ENCODE data around the gene BBS9. TPM values are rescaled to one million over a fixed set of nuclear protein-coding genes. Genes with fewer than 3 reads are reported as not detected.

The BBS9 gene
- total and polyA plus RNA-seq, 12 donors, result 4.1 to 44.0 (median 10.0) TPM

GRCh38 chr7:33486633-33487032, 357.3 kb downstream of the BBS9 start:
- TF ChIP-seq CTCF (IDR thresholded peaks at IDR 0.05), result no peak
- no peak for DNase-seq
- intact Hi-C loops (cut with DNase I), result no loop called here
- Histone ChIP-seq H3K36me3 (no peaks in the 10 kb centered on the region), H3K27me3 (no peaks in the 10 kb centered on the region), H3K4me3 (no peak overlapping the region), H3K9me3 (no peaks in the 10 kb centered on the region), H3K27ac (no peak overlapping the region), H3K4me1 (no peaks in the 10 kb centered on the region)
- ATAC-seq, result no peak
- WGBS, 2 donors, result 92 to 95% methylated on average over 1 of the region's 1 CpG

- no peaks in the 10 kb centered on the region for H3K9me3 ChIP-seq
- no peak for TF ChIP-seq CTCF (IDR thresholded peaks at IDR 0.05)
- no peak overlapping the region for H3K27ac ChIP-seq
- intact Hi-C loops (cut with DNase I), result no loop called here
- H3K4me1 ChIP-seq, result no peaks in the 10 kb centered on the region
- ATAC-seq (no peak), DNase-seq (no peak)
- no peaks in the 10 kb centered on the region for H3K27me3 ChIP-seq
- H3K36me3 ChIP-seq, result no peaks in the 10 kb centered on the region
- H3K4me3 ChIP-seq, result no peak overlapping the region
Observed at GRCh38 chr7:33487998-33488682, 358.8 kb downstream of the BBS9 start.

- ATAC-seq (no peak), DNase-seq (no peak)
- Histone ChIP-seq H3K4me3 (no peak overlapping the region), H3K36me3 (no peaks in the 10 kb centered on the region), H3K9me3 (peaks cover 0 to 6% (median 0%) of the 10 kb centered on the region in 11 donors), H3K27ac (no peak overlapping the region), H3K27me3 (no peaks in the 10 kb centered on the region), H3K4me1 (peaks cover 0 to 10% (median 0%) of the 10 kb centered on the region in 9 donors)
- intact Hi-C loops (cut with DNase I), result no loop called here
- TF ChIP-seq CTCF (IDR thresholded peaks at IDR 0.05), result no peak
Observed at GRCh38 chr7:33494474-33494873, 365.1 kb downstream of the BBS9 start.

GRCh38 chr7:33495207-33495606, 365.8 kb downstream of the BBS9 start:
- Histone ChIP-seq H3K27me3 (no peaks in the 10 kb centered on the region), H3K36me3 (no peaks in the 10 kb centered on the region), H3K4me3 (no peak overlapping the region), H3K27ac (no peak overlapping the region), H3K4me1 (peaks cover 0 to 13% (median under 1%) of the 10 kb centered on the region in 9 donors), H3K9me3 (peaks cover 0 to 6% (median 0%) of the 10 kb centered on the region in 11 donors)
- peak in 2 of 8 donors; percentile 19 to 29 for ATAC-seq
- no peak for TF ChIP-seq CTCF (IDR thresholded peaks at IDR 0.05)
- WGBS, 2 donors, result 56 to 65% methylated on average over 5 of the region's 5 CpGs
- DNase-seq, result no peak
- intact Hi-C loops (cut with DNase I), result no loop called here

All from heart right ventricle (tissue), 16 donors.